ENCODE measurements around the gene PIP4P1.

Gene PIP4P1

DNA sequence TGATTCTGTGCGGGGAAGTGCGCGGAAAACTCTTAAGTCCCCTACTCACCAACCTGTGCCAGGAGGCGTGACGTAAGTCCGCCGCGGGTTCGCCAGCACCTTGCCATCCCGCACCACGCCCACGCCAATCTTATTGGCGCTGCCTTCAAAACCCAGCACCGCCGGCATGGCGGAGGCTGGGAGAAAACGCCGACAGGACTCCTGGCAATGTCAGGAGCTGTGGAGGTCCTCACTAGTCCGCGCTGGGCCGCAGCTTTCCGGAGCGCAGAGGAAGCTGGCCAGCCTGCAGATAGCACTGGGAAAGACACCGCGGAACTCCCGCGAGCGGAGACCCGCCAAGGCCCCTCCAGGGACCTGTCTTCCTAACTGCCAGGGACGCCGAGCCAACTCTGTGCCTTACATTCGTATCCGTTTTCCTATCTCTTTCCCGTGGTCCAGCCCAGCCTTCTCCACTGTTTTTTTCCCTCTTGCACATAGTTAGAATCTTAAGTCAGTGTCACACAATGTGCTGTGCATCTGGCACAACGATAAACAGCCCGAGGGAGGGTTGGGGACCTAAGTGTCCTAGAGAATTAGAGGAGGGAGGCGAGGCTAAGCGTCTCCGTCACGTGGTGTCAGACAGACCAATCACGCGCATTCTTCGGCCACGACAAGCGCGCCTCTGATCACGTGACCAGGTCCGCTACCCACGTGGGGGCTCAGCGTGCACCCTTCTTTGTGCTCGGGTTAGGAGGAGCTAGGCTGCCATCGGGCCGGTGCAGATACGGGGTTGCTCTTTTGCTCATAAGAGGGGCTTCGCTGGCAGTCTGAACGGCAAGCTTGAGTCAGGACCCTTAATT is 6.5 kb downstream of the PIP4P1 start, which contains the start of the genes APEX1 and OSGEP (continued):
- TF ChIP-seq WT1 (tag by site-specific recombination; IDR thresholded peaks at IDR 0.05) (0 out of 2 replicates have a peak, but pooled peaks have one; percentile 9), MYNN (tag by site-specific recombination; IDR thresholded peaks at IDR 0.05; ENCODE audit: borderline replicate concordance) (no peak), ZBTB8A (tag by site-specific recombination; IDR thresholded peaks at IDR 0.05) (peak; percentile 64), ZBTB48 (tag by site-specific recombination; IDR thresholded peaks at IDR 0.05) (peak; percentile 85), ZNF514 (tag by site-specific recombination; IDR thresholded peaks at IDR 0.05) (no peak), FEZF1 (tag by site-specific recombination; IDR thresholded peaks at IDR 0.05) (peak; percentile 88), TCF7L2 (IDR thresholded peaks at IDR 0.05; ENCODE audit: borderline replicate concordance, low read depth, low read length) (no peak), ZNF658 (tag by site-specific recombination; IDR thresholded peaks at IDR 0.05) (no peak), ZNF391 (tag by site-specific recombination; IDR thresholded peaks at IDR 0.05; ENCODE audit: borderline replicate concordance, low read depth) (no peak), KLF7 (tag by site-specific recombination; IDR thresholded peaks at IDR 0.05; ENCODE audit: borderline replicate concordance) (0 out of 2 replicates have a peak, but pooled peaks have one; percentile 35), ZNF112 (tag by site-specific recombination; IDR thresholded peaks at IDR 0.05) (no peak), GLIS1 (tag by site-specific recombination; IDR thresholded peaks at IDR 0.05) (peak; percentile 52; the same call in 1 of the 2 replicates), ZNF707 (tag by site-specific recombination; IDR thresholded peaks at IDR 0.05) (no peak), ZNF350 (tag by site-specific recombination; IDR thresholded peaks at IDR 0.05) (no peak), GLI2 (tag by site-specific recombination; IDR thresholded peaks at IDR 0.05; ENCODE audit: borderline replicate concordance, low read depth) (no peak), ZNF292 (tag by site-specific recombination; IDR thresholded peaks at IDR 0.05; ENCODE audit: borderline replicate concordance, low read depth) (0 out of 2 replicates have a peak, but pooled peaks have one; percentile 80), KLF10 (tag by site-specific recombination; IDR thresholded peaks at IDR 0.05) (peak; percentile 67; the same call in 1 of the 2 replicates), ZNF48 (tag by site-specific recombination; IDR thresholded peaks at IDR 0.05) (no peak), YY1 (tag by site-specific recombination; IDR thresholded peaks at IDR 0.05) (peak; percentile 39; the same call in 1 of the 2 replicates), ZBTB1 (tag by site-specific recombination; IDR thresholded peaks at IDR 0.05) (0 out of 2 replicates have a peak, but pooled peaks have one; percentile 29), ZNF16 (tag by site-specific recombination; IDR thresholded peaks at IDR 0.05; ENCODE audit: low read depth) (no peak)
- TF ChIP-seq, protein P1, sequence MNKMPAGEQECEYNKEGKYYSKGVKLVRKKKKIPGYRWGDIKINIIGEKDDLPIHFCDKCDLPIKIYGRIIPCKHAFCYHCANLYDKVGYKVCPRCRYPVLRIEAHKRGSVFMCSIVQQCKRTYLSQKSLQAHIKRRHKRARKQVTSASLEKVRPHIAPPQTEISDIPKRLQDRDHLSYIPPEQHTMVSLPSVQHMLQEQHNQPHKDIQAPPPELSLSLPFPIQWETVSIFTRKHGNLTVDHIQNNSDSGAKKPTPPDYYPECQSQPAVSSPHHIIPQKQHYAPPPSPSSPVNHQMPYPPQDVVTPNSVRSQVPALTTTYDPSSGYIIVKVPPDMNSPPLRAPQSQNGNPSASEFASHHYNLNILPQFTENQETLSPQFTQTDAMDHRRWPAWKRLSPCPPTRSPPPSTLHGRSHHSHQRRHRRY (tag by site-specific recombination; IDR thresholded peaks at IDR 0.05) = no peak
- TF ChIP-seq, protein P2, sequence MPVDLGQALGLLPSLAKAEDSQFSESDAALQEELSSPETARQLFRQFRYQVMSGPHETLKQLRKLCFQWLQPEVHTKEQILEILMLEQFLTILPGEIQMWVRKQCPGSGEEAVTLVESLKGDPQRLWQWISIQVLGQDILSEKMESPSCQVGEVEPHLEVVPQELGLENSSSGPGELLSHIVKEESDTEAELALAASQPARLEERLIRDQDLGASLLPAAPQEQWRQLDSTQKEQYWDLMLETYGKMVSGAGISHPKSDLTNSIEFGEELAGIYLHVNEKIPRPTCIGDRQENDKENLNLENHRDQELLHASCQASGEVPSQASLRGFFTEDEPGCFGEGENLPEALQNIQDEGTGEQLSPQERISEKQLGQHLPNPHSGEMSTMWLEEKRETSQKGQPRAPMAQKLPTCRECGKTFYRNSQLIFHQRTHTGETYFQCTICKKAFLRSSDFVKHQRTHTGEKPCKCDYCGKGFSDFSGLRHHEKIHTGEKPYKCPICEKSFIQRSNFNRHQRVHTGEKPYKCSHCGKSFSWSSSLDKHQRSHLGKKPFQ (tag by site-specific recombination; IDR thresholded peaks at IDR 0.05) = 0 out of 2 replicates have a peak, but pooled peaks have one; percentile 11
- TF ChIP-seq, protein P3, sequence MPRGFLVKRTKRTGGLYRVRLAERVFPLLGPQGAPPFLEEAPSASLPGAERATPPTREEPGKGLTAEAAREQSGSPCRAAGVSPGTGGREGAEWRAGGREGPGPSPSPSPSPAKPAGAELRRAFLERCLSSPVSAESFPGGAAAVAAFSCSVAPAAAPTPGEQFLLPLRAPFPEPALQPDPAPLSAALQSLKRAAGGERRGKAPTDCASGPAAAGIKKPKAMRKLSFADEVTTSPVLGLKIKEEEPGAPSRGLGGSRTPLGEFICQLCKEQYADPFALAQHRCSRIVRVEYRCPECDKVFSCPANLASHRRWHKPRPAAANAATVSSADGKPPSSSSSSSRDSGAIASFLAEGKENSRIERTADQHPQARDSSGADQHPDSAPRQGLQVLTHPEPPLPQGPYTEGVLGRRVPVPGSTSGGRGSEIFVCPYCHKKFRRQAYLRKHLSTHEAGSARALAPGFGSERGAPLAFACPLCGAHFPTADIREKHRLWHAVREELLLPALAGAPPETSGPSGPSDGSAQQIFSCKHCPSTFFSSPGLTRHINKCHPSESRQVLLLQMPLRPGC (tag by site-specific recombination; IDR thresholded peaks at IDR 0.05) = peak; percentile 67
- TF ChIP-seq, protein P4, sequence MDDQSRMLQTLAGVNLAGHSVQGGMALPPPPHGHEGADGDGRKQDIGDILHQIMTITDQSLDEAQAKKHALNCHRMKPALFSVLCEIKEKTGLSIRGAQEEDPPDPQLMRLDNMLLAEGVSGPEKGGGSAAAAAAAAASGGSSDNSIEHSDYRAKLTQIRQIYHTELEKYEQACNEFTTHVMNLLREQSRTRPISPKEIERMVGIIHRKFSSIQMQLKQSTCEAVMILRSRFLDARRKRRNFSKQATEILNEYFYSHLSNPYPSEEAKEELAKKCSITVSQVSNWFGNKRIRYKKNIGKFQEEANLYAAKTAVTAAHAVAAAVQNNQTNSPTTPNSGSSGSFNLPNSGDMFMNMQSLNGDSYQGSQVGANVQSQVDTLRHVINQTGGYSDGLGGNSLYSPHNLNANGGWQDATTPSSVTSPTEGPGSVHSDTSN (CRISPR knock-in tag; IDR thresholded peaks at IDR 0.05) = peak; percentile 24; the same call in 1 of the 2 replicates
- TF ChIP-seq, protein P5, sequence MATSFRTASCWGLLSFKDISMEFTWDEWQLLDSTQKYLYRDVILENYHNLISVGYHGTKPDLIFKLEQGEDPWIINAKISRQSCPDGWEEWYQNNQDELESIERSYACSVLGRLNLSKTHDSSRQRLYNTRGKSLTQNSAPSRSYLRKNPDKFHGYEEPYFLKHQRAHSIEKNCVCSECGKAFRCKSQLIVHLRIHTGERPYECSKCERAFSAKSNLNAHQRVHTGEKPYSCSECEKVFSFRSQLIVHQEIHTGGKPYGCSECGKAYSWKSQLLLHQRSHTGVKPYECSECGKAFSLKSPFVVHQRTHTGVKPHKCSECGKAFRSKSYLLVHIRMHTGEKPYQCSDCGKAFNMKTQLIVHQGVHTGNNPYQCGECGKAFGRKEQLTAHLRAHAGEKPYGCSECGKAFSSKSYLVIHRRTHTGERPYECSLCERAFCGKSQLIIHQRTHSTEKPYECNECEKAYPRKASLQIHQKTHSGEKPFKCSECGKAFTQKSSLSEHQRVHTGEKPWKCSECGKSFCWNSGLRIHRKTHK (tag by site-specific recombination; IDR thresholded peaks at IDR 0.05) = no peak
- TF ChIP-seq, protein P6, sequence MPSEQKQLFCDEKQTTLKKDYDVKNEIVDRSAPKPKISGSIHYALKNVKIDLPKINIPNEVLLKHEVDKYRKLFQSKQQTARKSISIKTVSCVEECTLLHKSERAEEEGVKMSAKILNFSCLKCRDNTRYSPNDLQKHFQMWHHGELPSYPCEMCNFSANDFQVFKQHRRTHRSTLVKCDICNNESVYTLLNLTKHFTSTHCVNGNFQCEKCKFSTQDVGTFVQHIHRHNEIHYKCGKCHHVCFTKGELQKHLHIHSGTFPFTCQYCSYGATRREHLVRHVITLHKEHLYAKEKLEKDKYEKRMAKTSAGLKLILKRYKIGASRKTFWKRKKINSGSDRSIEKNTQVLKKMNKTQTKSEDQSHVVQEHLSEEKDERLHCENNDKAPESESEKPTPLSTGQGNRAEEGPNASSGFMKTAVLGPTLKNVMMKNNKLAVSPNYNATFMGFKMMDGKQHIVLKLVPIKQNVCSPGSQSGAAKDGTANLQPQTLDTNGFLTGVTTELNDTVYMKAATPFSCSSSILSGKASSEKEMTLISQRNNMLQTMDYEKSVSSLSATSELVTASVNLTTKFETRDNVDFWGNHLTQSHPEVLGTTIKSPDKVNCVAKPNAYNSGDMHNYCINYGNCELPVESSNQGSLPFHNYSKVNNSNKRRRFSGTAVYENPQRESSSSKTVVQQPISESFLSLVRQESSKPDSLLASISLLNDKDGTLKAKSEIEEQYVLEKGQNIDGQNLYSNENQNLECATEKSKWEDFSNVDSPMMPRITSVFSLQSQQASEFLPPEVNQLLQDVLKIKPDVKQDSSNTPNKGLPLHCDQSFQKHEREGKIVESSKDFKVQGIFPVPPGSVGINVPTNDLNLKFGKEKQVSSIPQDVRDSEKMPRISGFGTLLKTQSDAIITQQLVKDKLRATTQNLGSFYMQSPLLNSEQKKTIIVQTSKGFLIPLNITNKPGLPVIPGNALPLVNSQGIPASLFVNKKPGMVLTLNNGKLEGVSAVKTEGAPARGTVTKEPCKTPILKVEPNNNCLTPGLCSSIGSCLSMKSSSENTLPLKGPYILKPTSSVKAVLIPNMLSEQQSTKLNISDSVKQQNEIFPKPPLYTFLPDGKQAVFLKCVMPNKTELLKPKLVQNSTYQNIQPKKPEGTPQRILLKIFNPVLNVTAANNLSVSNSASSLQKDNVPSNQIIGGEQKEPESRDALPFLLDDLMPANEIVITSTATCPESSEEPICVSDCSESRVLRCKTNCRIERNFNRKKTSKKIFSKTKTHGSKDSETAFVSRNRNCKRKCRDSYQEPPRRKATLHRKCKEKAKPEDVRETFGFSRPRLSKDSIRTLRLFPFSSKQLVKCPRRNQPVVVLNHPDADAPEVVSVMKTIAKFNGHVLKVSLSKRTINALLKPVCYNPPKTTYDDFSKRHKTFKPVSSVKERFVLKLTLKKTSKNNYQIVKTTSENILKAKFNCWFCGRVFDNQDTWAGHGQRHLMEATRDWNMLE (tag by site-specific recombination; conservative IDR thresholded peaks at IDR 0.05; ENCODE audit: low read depth) = peak; percentile 51; the same call in 1 of the 2 replicates
